HUES48 (cell line): ENCODE measurements around the gene UACA.

Experiments used
- H3K27ac ChIP-seq: one replicate; pipeline ENCODE4 v1.7.0; 2013; ENCODE audit warnings: low read depth, low read length, inconsistent platforms
- H3K27me3 ChIP-seq: 2 replicates; pipeline ENCODE4 v1.6.1; 2013; ENCODE audit warnings: mild to moderate bottlenecking, low read length; ENCODE audit not compliant: control insufficient read depth, insufficient read depth
- H3K36me3 ChIP-seq: 2 replicates; pipeline ENCODE4 v1.6.1; 2013; ENCODE audit warnings: low read length; ENCODE audit not compliant: control insufficient read depth, insufficient read depth
- H3K4me1 ChIP-seq: 2 replicates; pipeline ENCODE4 v1.6.1; 2013; ENCODE audit warnings: mild to moderate bottlenecking, low read length; ENCODE audit not compliant: control insufficient read depth, insufficient read depth
- H3K4me3 ChIP-seq: 2 replicates; pipeline ENCODE4 v1.5.1; 2013; ENCODE audit warnings: mild to moderate bottlenecking, low read depth, low read length
- H3K9ac ChIP-seq: 2 replicates; pipeline ENCODE4 v1.6.1; 2013; ENCODE audit warnings: mild to moderate bottlenecking, low read depth, low read length, moderate library complexity
- H3K9me3 ChIP-seq: 2 replicates; pipeline ENCODE4 v1.6.1; 2013; ENCODE audit warnings: low read length; ENCODE audit not compliant: control insufficient read depth, insufficient read depth

Gene UACA

DNA sequence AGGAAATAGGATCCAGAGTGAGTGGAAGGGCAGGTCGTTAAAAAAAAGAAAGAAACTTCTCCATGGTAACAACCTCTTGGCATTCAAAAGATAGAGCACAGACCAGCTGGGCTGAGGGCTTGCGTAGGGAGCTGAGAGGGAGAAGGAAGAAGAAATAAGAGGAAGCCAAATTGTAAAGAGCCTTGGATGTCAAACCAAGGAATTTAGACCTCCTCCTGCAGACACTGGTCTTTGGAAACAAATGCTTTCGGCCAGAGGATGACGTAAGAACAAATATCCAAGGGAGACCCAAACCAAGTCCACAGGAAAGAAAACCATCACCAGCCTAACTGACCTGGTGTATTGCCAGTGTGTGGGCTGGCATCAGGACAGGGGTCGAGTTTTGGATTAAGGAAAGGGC, 155.2 kb downstream of the UACA start:
- no peaks in the 10 kb centered on the region for H3K27me3 ChIP-seq
- H3K27ac ChIP-seq, result no peak overlapping the region
- H3K9me3 ChIP-seq, result no peaks in the 10 kb centered on the region
- H3K9ac ChIP-seq, result no peak overlapping the region
- no peak overlapping the region for H3K4me3 ChIP-seq
- H3K4me1 ChIP-seq, result peaks cover 7% of the 10 kb centered on the region
- no peaks in the 10 kb centered on the region for H3K36me3 ChIP-seq

DNA sequence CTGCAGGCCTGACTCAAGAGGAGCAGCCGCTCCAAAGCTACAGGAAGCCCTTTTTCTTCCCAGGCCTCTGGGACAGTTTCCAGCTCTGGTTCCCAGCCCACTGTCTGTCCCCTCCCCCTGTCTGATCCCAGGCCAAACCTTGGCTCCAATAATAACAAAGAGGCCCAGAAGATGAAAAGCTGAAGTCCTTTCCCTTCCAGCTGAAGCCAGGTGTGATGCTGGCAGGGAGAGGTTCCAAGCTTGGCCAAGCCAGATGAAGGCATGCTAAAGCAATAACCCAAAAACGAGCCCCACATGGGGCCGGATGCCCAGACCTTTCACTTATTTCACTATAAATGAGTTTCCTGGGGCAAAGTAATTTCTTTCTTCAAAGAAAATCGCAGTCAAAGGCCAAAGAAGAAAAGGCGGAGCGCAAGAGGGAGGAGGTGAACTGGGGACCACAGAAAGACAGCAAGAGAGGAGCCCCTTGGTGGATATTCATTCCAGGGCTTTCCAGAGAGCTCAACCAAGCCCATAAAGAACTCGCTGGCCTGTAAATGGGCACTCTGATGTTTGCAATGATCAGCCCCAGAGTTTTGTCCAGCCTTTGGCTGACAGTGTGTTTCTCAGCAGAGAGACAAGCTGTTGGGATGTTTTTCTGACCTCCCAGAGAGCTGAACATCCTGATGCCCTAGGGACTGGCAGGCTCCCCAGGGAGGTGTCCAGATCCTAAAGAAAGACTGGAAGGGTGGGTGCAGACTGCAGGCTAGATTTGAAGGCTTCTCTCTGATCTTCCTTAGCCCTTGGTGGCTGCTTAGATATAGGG, 157.6 kb downstream of the UACA start:
- no peaks in the 10 kb centered on the region for H3K27me3 ChIP-seq
- H3K27ac ChIP-seq, result peak overlapping the region; percentile 21
- no peak overlapping the region for H3K4me3 ChIP-seq
- peaks cover 7% of the 10 kb centered on the region for H3K4me1 ChIP-seq
- no peak overlapping the region for H3K9ac ChIP-seq
- no peaks in the 10 kb centered on the region for H3K9me3 ChIP-seq
- H3K36me3 ChIP-seq, result no peaks in the 10 kb centered on the region

DNA sequence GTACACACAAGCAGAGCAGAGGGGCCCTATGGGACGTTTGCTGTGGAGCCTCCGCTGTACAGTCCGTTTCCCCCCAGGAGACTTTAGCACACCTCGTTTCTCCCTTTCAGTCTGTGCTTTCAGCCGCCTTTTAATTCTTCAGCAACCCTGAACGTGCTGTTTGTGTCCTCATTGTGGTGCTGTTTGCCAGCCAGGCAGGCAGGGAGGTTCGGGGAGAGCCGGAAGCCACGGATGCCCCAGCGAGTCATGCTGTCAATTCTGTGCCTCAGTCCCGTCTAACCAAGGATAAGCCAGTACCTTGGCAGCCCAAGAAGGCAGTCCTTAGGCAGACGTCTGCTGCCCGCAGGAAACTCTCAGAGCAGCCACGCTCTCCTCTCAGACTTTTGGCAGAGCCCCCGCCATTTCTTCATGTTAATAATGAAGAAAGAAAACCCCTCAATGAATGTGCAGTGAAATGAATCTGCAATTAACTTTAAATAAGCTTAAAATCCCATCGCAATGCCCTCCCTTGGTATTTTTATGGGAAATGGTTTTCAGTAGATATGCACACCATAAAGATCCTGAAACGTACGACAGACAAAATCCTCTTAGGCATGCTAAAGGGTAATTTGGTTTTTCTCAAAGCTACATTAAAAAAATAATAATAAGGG, 158.6 kb downstream of the UACA start:
- Histone ChIP-seq H3K36me3 (no peaks in the 10 kb centered on the region), H3K27me3 (no peaks in the 10 kb centered on the region), H3K9ac (no peak overlapping the region), H3K9me3 (no peaks in the 10 kb centered on the region; the same call in 1 of the 2 replicates), H3K4me1 (peaks cover 7% of the 10 kb centered on the region), H3K27ac (no peak overlapping the region), H3K4me3 (no peak overlapping the region)
